HG03469 (cell line): ENCODE data around the gene IL5.
"Not testable (repeated sequence)": the region's sequence is repeated elsewhere in the genome, so short reads cannot be mapped to it uniquely, and the experiment has no call there.

Experiments
- ATAC-seq: cut with Tn5 transposase; IDR thresholded peaks from one replicate; pipeline ENCODE4 v1.9.1; 2021; ENCODE audit warnings: mild to moderate bottlenecking, moderate library complexity, moderate number of reproducible peaks; ENCODE audit not compliant: unreplicated experiment

IL5 gene

DNA sequence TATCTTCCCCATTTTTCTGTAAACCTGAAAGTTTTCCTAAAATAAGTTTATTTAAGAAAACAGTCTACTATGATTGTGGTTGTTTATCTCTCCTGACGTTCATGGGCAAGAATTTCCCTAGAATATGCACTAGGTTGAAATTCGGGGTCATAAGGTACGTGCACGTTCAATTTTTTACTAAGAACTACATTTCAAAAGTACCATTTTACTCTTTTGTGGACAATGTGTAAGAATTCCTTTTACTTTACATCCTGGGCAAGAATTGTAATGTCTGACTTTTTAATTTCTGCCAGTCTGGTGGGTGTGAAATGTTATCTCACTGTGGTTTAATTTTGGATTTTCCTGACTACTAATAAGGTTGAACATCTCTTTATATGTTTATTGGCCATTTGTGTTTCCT lies 12.4 kb downstream of the IL5 start:
- no peak for ATAC-seq

DNA sequence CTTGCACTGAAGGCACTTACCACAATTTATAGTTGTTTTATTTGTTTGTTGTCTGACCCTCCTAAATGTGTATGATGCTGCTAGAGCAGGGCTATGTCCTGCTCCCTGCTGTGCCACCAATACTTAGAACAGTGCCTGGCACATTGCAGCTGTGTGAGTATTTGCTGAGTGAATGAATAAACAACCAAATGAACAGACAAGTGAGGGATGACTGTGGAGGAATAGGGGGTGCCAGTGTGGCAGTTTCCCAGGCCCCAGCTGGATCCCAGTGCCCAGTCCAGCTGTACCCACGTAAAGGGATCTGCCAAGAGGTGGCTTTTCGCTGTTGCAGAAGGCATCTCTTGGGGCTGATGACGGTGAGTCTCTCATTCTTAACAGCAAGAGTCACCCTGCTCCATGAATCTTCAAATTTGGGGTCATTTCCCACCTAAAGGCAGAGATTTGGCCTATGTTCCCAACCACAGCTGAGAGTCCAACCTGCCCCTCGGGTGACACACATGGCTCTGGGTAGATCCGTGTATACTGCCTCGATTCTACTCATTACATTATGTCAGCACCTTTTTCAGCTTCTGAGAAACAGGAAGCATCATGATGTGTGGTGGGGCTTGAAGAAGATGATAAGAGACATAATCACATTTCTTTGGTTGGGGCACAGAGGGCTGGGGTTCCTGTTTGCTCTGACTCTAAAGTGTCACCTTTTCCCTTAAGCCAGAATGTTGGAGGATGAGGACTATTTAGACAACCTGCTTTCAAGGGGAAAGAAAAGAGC lies 14.3 kb downstream of the IL5 start:
- ATAC-seq: no peak

DNA sequence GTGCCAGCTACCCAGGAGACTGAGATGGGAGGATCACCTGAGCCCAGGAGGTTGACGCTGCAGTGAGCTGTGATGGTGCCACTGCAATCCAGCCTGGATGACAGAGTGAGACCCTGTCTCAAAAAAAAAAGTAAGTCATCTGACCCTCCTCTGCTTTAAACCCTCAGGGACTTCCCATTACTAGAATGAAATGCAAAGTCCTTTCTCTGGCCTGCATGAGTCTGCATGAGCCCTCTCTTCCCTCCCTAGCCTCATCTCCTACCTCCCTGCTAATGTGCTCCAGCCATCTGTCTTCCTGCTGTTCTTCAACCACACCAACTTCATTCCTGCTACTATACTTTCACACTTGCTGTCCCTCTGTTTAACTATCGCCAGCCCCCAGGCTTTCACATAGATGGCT lies 15.3 kb downstream of the IL5 start:
- ATAC-seq: no peak

DNA sequence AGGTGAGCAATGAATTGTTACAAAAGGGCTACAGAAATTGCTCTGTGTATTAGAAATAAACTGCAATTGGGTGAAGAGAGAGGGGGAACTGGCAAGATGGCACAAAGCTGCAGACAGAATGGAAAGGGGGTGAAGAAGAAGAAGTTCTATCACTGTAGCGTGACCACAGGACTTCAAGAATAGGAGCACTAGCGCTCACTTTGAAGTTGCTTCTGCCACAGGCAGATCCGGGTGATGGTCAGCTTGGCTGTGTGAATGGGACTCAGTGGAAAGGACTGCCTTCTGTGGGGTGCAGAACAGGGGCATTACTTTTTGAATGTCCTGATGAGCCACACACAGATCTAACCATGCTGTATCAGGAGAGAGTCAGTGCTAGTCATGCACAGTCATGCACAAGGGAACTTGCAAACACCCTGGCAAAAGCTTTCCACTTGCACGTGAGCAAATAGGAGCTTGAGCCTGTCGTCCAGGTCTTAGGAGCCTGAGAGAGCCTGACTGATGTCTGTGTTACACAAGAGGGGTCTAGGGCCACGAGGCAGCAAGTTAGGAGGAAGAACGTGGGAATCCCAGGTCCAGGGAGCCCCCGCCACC lies 16.3 kb downstream of the IL5 start:
- ATAC-seq: no peak

DNA sequence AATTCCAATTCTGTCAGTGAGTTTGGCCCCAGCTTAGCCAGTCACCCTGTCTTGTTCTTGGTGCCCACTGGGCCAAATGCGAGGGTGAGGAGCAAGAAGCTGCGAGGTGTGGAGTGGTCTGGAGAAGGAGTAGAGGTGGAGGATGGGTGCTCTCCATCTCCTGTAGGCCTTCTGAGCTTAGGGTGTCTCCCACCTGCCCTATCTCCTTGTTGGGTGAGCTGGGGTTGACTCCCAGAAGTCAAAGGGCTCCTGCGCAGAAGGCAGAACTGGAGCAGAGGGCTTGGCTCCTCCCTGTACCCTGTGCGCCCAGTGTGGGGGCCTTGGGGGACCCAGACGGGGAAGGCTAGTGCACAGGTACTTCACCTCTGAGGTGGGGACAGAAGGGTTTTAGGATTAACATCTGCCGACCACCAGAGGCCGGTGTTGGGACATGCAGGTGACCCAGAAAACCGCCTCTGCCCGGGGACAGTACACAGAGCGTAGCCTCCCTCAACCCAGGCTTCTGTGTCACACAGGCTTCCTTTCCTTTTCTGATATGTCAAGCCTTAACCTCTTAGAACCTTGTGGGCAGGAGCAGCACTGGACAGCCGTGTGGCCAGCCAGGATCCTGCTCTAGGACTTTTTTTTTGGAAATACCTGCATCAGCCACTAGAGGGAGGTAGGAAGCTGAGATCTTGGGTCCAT lies 16.9 kb downstream of the IL5 start:
- ATAC-seq: no peak

DNA sequence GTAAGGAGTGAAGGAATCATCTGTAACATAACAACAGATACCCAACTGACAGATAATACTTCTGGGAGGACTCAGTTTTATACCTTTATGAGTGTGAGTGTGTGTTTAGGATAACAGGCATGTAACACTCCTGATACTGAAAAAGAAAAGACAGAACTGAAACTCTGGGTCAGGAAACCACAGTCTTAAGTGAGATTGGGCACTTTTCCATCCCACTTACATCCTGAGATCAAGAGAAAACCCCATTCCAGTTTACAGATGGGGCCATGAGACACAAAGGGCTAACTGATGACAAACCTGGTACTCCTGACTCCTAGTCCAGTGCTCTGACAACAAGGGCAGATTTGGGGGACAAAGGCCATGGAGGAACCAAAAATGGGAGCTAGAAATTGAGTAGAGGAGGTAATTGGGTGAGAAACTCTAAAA lies 18.0 kb downstream of the IL5 start:
- peak; percentile 54 for ATAC-seq

DNA sequence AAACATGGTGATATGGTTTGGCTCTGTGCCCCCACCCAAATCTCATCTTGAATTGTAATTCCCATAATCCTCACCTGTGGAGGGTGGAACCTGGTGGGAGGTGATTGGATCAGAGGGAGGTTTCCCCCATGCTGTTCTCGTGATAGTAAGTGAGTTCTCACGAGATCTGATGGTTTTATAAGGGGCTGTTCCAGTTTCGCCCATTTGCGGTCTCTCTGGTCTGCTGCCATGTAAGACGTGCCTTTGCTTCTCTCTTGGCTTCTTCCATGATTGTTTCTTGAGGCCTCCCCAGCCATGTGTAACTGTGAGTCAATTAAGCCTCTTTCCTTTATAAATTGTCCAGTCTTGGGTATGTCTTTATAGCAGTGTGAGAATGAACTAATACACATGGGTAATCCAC lies 18.4 kb downstream of the IL5 start:
- ATAC-seq: not testable (repeated sequence)

DNA sequence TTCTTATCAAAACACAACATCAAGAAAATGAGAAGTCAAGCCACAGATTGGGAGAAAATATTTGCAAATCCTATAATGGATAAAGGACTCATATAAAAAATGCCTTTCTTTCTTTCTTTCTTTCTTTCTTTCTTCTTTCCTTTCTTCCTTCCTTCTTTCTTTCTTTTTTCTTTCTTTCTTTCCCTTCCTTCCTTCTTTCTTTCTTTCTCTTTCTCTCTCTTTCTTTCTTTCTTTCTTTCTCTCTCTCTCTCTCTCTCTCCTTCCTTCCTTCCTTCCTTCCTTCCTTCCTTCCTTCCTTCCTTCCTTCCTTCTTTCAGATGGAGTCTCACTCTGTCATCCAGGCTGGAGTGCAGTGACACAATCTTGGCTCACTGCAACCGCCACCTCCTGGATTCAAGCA lies 21.3 kb downstream of the IL5 start:
- ATAC-seq: not testable (repeated sequence)

DNA sequence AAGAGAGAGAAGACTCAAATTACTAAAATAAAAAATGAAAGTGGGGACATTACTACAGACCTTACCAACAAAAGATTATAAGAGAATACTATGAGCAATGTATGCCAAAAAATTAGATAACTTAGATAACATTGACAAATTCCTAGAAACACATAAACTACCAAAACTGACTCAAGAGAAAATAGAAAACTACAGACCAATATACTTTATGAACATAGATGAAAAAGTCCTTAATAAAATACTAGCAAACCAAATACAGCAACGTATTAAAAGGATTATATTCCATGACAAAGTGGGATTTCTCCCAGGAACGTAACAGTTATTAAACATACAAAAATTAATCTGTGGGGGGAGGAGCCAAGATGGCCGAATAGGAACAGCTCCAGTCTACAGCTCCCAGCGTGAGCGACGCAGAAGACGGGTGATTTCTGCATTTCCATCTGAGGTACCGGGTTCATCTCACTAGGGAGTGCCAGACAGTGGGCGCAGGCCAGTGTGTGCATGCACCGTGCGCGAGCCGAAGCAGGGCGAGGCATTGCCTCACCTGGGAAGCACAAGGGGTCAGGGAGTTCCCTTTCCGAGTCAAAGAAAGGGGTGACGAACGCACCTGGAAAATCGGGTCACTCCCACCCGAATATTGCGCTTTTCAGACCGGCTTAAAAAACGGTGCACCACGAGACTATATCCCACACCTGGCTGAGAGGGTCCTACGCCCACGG lies 29.5 kb downstream of the IL5 start:
- ATAC-seq: not testable (repeated sequence)

DNA sequence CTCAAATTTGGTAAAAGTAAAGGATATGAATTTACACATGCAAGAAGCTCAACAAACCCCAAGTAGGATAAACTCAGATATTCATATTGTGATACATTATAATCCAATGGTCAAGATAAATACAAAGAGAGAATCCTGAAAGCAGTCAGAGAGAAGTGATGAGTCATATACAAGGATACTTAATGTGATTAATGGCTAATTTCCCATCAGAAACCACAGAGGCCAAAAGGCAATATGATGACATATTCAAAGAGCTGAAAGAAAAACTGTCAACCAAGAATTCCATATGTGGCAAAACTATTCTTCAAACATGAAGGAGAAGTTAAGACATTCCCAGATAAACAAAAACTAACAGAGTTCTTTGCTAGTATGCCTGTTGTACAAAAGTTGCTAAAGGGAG lies 33.2 kb downstream of the IL5 start:
- ATAC-seq: no peak

DNA sequence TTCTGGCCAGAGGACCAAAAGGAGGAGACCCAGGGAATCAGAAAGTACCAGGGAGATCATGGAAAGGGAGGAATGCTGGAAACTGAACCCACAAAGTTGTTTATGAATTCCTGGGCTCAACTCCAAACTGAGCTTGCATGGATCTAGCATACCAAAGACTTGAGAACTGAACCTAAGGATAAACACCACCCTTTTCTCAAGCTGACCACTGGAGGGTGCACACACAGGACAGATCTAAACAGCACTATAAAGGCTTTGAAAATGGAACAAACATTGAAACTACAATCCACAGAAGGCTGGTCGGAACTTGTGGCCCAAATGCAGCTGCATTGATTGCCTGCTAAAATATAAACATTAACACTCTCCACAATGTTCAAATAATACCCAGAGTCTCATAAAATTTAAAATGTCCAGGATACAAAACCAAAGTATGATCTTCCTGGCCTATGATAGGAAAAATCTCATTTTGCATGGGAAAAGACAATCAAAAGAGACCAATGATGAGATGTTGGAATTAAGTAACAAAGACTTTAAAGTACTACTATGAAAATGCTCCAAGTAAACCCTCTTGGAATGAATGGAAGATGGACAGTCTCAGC lies 37.1 kb downstream of the IL5 start:
- ATAC-seq: peak; percentile 70

DNA sequence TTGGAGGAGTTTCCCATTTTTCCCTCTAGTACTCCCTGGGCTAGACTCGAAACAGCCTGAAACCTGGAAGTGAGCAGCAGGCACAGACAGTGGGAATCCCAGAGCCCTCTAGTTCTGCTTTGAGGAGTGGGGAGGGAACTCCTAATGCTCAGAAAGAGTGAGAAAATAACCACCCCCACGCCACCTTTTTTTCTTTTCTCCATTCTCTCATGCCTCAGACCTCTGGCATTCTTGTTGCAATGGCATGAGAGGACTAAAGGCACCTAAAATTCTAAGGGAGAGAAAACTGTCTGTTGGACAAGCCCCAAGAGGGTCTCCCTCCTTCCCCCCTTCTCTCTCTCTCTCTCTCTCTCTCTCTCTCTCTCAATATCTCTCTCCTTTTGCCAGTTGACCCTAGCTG lies 37.7 kb downstream of the IL5 start:
- ATAC-seq: no peak

DNA sequence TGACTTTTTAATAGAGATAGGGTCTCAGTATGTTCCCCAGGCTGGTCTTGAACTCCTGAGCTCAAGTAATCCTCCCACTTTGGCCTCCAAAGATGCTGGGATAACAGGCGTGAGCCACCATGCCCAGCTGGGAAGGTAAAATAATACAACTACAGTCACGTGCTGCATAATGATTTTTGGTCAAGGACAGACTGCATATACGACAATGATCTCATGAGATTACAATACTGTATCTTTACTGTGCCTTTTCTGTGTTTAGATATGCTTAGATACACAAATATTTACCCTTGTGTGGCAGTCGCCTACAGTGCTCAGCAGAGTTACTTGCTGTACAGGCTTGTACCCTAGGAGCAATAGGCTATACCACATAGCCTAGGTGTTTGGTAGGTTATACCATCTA lies 38.6 kb downstream of the IL5 start:
- no peak for ATAC-seq

DNA sequence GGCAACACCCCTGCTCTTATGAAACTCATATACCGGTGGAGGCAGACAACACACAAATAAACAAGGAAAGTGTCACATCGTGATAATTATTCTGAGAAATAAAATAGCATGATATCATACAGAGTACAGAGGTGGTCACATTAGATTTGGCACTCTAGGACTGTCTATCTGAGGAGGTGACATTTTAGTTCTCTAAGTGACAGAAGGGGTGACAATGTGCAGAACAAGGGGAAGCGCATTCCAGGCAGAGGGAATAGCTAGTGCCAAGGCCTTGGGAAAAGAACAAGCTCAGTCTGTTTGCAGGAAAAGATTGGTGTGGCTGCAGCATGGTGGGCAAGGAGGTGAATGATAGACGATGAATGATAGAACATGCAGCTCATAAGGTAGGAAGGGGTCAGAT lies 40.1 kb downstream of the IL5 start:
- no peak for ATAC-seq

DNA sequence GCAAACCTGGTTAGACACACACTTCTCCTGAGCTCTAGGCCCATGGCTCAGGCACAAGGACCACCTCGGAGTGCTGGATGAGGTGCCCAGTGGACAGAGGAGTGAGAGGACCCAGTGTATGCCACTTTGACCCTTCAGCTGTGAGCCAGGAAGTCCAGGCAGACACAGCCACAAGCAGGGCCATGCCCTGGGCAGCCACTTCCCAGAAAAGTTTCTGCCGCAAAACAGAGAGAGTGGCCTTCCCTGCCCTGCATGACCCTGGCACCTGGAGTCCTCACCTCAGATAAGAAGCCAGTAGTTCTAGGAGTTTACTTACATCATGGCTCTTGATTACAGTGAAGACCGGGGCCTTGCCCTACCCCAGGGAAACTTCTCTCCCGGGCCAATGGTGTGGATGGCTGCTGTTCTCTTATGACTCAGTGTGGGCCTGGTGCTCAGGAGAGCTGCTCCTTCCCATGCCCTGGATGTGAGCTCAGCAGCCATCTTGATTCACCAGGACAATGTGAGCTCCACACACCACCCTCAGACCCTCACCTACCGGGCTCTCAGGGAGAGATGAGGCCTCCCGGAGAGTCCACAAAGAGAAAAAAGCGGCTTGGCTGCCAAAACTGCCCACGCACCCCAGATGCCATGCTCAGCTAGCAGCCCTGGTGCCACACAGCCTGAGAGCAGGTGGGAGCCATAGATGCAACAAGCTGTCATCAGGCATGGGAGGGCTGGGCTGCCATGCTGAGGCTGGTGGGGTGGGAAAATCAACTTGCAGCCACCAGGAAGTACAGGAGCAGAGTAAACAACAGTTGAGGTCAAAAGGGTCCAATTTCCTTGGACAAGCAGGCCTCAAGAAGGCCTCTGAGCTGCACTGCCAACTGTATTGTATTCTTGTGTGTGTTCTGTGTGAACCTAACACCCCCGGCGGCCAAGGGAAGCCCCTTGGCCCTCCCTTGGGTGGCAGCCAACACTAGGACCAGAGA lies 41.1 kb downstream of the IL5 start:
- ATAC-seq: no peak

DNA sequence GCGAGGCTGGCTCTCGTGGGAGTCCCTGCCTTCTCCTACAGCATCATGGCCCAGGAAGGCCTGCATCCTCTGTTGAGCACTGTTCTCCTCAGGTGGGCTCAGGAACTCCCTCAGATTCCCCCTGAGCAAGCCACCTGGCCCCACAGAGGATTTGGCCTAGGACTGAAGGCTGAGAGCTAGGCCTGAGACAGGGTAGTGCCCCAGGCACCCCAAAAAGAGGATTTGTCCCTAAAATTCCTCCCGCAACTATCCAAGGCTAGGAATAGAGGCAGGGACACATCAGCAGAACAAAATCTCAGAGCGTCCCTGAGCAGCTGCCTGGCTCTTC lies 41.7 kb downstream of the IL5 start:
- no peak for ATAC-seq

DNA sequence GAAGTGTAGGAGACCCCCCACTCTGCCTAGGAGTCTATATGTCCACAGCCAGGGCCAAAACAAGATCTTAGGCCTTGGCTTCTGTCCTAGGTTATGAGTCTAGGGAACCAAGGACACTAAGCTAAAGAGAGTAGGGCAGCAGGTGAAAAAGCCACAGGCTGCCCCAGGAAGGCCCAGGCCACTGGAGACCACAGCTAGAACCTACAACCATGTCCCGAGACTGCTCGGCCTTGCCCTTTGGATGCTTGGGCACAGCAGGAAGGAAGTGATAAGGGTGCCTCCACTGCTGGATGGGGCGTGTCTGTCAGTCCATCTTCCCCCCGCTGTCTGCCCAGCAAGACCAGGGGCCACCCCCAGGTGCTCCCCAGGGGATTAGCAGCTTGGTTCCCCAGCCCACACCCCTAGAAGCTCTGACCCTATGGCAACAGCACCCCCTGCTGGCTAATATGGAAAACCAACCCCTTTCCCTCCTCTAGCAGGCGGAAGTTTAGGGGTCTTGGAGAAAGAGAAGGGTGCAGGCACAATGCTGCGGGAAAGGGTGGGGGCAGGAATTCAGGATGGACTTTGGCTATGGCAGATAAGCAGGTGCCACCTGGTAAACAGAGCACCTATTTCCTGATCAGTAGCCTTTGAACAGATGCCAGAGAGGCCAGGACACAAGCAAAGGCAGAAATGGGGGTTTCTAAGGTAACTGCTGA lies 42.2 kb downstream of the IL5 start:
- no peak for ATAC-seq

DNA sequence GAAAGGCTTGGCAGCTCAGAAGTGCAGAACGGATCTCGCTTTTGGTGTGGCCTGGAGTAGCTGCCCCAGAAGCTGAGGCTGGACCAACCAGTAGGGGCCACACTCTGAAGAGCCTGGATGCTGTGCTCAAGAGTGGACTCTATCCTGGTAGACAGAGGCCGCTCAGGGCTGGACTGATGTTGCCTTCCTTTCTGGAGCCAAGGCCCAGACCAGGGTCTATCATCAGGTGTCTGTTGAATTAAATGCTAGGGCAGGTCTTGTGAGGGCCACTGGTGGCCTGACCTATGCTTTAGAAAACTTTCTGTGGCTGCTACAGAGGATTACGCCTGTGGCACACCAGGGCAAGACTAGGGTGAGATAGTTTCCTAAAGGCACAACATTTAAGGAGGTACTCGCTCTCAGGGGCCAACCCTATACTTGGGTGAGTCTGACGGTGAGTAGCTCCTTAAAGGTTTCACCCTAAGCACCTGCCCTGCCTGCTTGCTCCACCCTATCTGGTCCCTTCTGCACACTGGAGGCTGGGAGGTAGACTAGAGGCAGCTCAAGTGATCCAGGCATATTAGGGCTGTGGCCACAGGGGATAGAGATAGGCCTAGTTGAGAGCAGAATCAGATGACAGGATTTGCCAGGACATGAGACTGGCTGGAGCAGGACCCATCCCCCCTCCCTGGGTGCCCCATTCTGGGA lies 42.9 kb downstream of the IL5 start:
- no peak for ATAC-seq
